ENCODE data around the gene HCST. TPM values are rescaled to one million over a fixed set of nuclear protein-coding genes. Genes with fewer than 3 reads are reported as not detected.
"Not testable (repeated sequence)": the region's sequence is repeated elsewhere in the genome, so short reads cannot be mapped to it uniquely, and the experiment has no call there.

The HCST gene
- total RNA-seq, 1 donor from 2014 or later, result not detected

- Mint-ChIP-seq H3K27ac (ENCODE audit: unreplicated experiment) (no peak overlapping the region), H3K4me3 (no peak overlapping the region), H3K9me3 (no peaks in the 10 kb centered on the region), H3K4me1 (no peaks in the 10 kb centered on the region), H3K27me3 (ENCODE audit: low read depth) (peaks cover 2% of the 10 kb centered on the region), H3K36me3 (ENCODE audit: low read depth) (peaks cover 6% of the 10 kb centered on the region)
- no peak for TF ChIP-seq CTCF (conservative IDR thresholded peaks at IDR 0.05)
- no peak for DNase-seq (ENCODE audit: low read depth, low spot score)
These were observed 13.9 kb upstream of the HCST start for GRCh38 chr19:35888398-35888797.

- no peak overlapping the region for H3K4me3 Mint-ChIP-seq
- TF ChIP-seq CTCF (conservative IDR thresholded peaks at IDR 0.05), result no peak
- no peak overlapping the region for H3K27ac Mint-ChIP-seq (ENCODE audit: unreplicated experiment)
- peaks cover 2% of the 10 kb centered on the region for H3K27me3 Mint-ChIP-seq (ENCODE audit: low read depth)
- peaks cover 6% of the 10 kb centered on the region for H3K36me3 Mint-ChIP-seq (ENCODE audit: low read depth)
- no peaks in the 10 kb centered on the region for H3K4me1 Mint-ChIP-seq
- H3K9me3 Mint-ChIP-seq, result no peaks in the 10 kb centered on the region
- no peak for DNase-seq (ENCODE audit: low read depth, low spot score)
These were observed 12.8 kb upstream of the HCST start for GRCh38 chr19:35889370-35890112.

- peaks cover 6% of the 10 kb centered on the region for H3K36me3 Mint-ChIP-seq (ENCODE audit: low read depth)
- H3K9me3 Mint-ChIP-seq, result no peaks in the 10 kb centered on the region
- DNase-seq (ENCODE audit: low read depth, low spot score), result no peak
- H3K4me3 Mint-ChIP-seq, result no peak overlapping the region
- H3K27ac Mint-ChIP-seq (ENCODE audit: unreplicated experiment), result no peak overlapping the region
- no peaks in the 10 kb centered on the region for H3K27me3 Mint-ChIP-seq (ENCODE audit: low read depth)
- TF ChIP-seq CTCF (conservative IDR thresholded peaks at IDR 0.05), result no peak
- H3K4me1 Mint-ChIP-seq, result no peaks in the 10 kb centered on the region
These were observed 12.1 kb upstream of the HCST start for GRCh38 chr19:35890113-35890650.

GRCh38 chr19:35891819-35892218 is 10.5 kb upstream of the HCST start:
- H3K36me3 Mint-ChIP-seq (ENCODE audit: low read depth); H3K9me3 Mint-ChIP-seq; H3K27me3 Mint-ChIP-seq (ENCODE audit: low read depth); H3K27ac Mint-ChIP-seq (ENCODE audit: unreplicated experiment); H3K4me3 Mint-ChIP-seq; DNase-seq (ENCODE audit: low read depth, low spot score); H3K4me1 Mint-ChIP-seq: not testable (repeated sequence)

- no peak for DNase-seq (ENCODE audit: low read depth, low spot score)
- H3K27ac Mint-ChIP-seq (ENCODE audit: unreplicated experiment), result no peak overlapping the region
- no peaks in the 10 kb centered on the region for H3K4me1 Mint-ChIP-seq
- H3K36me3 Mint-ChIP-seq (ENCODE audit: low read depth), result peaks cover 3% of the 10 kb centered on the region
- no peaks in the 10 kb centered on the region for H3K9me3 Mint-ChIP-seq
- no peak for TF ChIP-seq CTCF (conservative IDR thresholded peaks at IDR 0.05)
- H3K27me3 Mint-ChIP-seq (ENCODE audit: low read depth), result peaks cover 10% of the 10 kb centered on the region
- H3K4me3 Mint-ChIP-seq, result no peak overlapping the region
These were observed 8.0 kb upstream of the HCST start for GRCh38 chr19:35894342-35894741.

- no peaks in the 10 kb centered on the region for H3K4me1 Mint-ChIP-seq
- no peaks in the 10 kb centered on the region for H3K9me3 Mint-ChIP-seq
- H3K4me3 Mint-ChIP-seq, result no peak overlapping the region
- no peak for TF ChIP-seq CTCF (conservative IDR thresholded peaks at IDR 0.05)
- peaks cover 16% of the 10 kb centered on the region for H3K27me3 Mint-ChIP-seq (ENCODE audit: low read depth)
- DNase-seq (ENCODE audit: low read depth, low spot score), result no peak
- H3K27ac Mint-ChIP-seq (ENCODE audit: unreplicated experiment), result no peak overlapping the region
- no peaks in the 10 kb centered on the region for H3K36me3 Mint-ChIP-seq (ENCODE audit: low read depth)
These were observed 6.3 kb upstream of the HCST start for GRCh38 chr19:35895911-35896642.

Measured in neural crest cell (in vitro differentiated cells).